CD4-positive, alpha-beta memory T cell (primary cell): Measurements from ENCODE around the gene ATXN1. TPM values are rescaled to one million over a fixed set of nuclear protein-coding genes. Genes with fewer than 3 reads are reported as not detected.
A peak's percentile ranks its signal among the peaks of the same experiment; 100 is the strongest.
"Not testable (repeated sequence)": the region's sequence is repeated elsewhere in the genome, so short reads cannot be mapped to it uniquely, and the experiment has no call there.

Source experiments
- CTCF ChIA-PET: fragments of 350-600 bp; sonication (Branson Sonifier 250); formaldehyde crosslinking; loops from one replicate; lab custom pipeline; 2021; ENCODE audit warnings: inconsistent platforms; ENCODE audit not compliant: partially characterized antibody; lab: Charles Lee
- POLR2A ChIA-PET: fragments of 350-600 bp; sonication (Branson Sonifier 250); formaldehyde crosslinking; loops from one replicate; lab custom pipeline; 2021; ENCODE audit not compliant: partially characterized antibody; lab: Charles Lee
- DNase-seq, 5 donors: peaks; one replicate each; pipeline versions ENCODE4 v3.0.0 to v3.0.0-alpha.2; 2020 to 2022; ENCODE audit warnings: mixed read lengths in 1 of 5
- H3K27ac ChIP-seq: one replicate; pipeline ENCODE4 v1.7.0; 2013; ENCODE audit warnings: low read depth, low read length
- H3K27me3 ChIP-seq: 2 replicates; pipeline ENCODE4 v1.7.0; 2013; ENCODE audit warnings: mild to moderate bottlenecking, low read length, moderate library complexity; ENCODE audit not compliant: insufficient read depth
- H3K36me3 ChIP-seq: 2 replicates; pipeline ENCODE4 v1.7.0; 2013; ENCODE audit warnings: mild to moderate bottlenecking, low read length, moderate library complexity; ENCODE audit not compliant: insufficient read depth
- H3K4me1 ChIP-seq: 2 replicates; pipeline ENCODE4 v1.7.0; 2013; ENCODE audit warnings: mild to moderate bottlenecking, low read length, moderate library complexity; ENCODE audit not compliant: insufficient read depth
- H3K4me3 ChIP-seq, 2 donors: one replicate each; pipeline ENCODE4 v1.7.0; 2013; ENCODE audit warnings: low read length in 2 of 2, mild to moderate bottlenecking in 1 of 2
- H3K9me3 ChIP-seq, 2 donors: one replicate each; pipeline ENCODE4 v1.7.0; 2013; ENCODE audit warnings: low read length in 2 of 2, control low read depth in 1 of 2; ENCODE audit not compliant: control insufficient read depth in 1 of 2
- H3K27ac Mint-ChIP-seq, 7 donors: one replicate each; pipeline ENCODE4 v1.8.0; 2020 to 2021; ENCODE audit warnings: mixed read lengths in 7 of 7, mild to moderate bottlenecking in 6 of 7, inconsistent platforms in 3 of 7, moderate library complexity in 3 of 7
- H3K27me3 Mint-ChIP-seq, 2 donors: one replicate each; pipeline ENCODE4 v1.8.0; 2020 to 2021; ENCODE audit warnings: mixed read lengths in 2 of 2
- H3K36me3 Mint-ChIP-seq, 2 donors: one replicate each; pipeline ENCODE4 v1.8.0; 2020 to 2021; ENCODE audit warnings: mixed read lengths in 2 of 2, inconsistent platforms in 1 of 2, mild to moderate bottlenecking in 1 of 2
- H3K4me1 Mint-ChIP-seq, 4 donors: one replicate each; pipeline ENCODE4 v1.8.0; 2020 to 2021; ENCODE audit warnings: mixed read lengths in 4 of 4, mild to moderate bottlenecking in 1 of 4
- H3K4me3 Mint-ChIP-seq, 8 donors: one replicate each; pipeline ENCODE4 v1.8.0; 2020 to 2021; ENCODE audit warnings: mixed read lengths in 8 of 8, mild to moderate bottlenecking in 7 of 8, moderate library complexity in 6 of 8, inconsistent platforms in 3 of 8
- H3K9me3 Mint-ChIP-seq, 8 donors: one replicate each; pipeline ENCODE4 v1.8.0; 2020 to 2021; ENCODE audit warnings: mixed read lengths in 8 of 8, mild to moderate bottlenecking in 5 of 8, inconsistent platforms in 3 of 8, moderate library complexity in 1 of 8
- intact Hi-C: fragments of 100-400 bp; cut with micrococcal nuclease; formaldehyde crosslinking; loops from one replicate; pipeline ENCODE4 v1.15.1; 2023
- polyA plus RNA-seq, 2 donors: library from polyadenylated mRNA; unstranded; fragments of 300-500 nt; fragmentation: Illumina TruSeq; gene quantifications; one replicate each; pipeline ENCODE4 v1.2.3, GENCODE V29; 2021
- total RNA-seq, 2 experiments: library from RNA; stranded (reverse); gene quantifications; one replicate each; pipeline ENCODE4 v1.2.3, GENCODE V29; 2021

Gene ATXN1
- total and polyA plus RNA-seq, 4 experiments from 2014 or later, result 10.5 to 97.4 (median 56.9) TPM

GRCh38 chr6:16712255-16712930 lies 48.9 kb downstream of the ATXN1 start:
- Mint-ChIP-seq H3K9me3 (peaks cover 0 to 2% (median 0%) of the 10 kb centered on the region in 8 donors), H3K27me3 (no peaks in the 10 kb centered on the region), H3K27ac (peak overlapping the region; percentile 74 to 95 (median 88)), H3K36me3 (peaks cover 2 to 4% of the 10 kb centered on the region in 2 donors), H3K4me1 (peaks cover 32 to 55% (median 44%) of the 10 kb centered on the region in 4 donors), H3K4me3 (peak overlapping the region; percentile 70 to 89 (median 80))
- ChIA-PET POLR2A (interaction anchor here (0.6 to 4.2 kb wide), 13 partner anchors 8 to 275 kb away, joined by 3 to 49 read pairs (median 6); partner anchors contain the start of gene ATXN1), CTCF (interaction anchor here (0.7 to 8.6 kb wide), 28 partner anchors 8 to 388 kb away, joined by 3 to 81 read pairs (median 4); partner anchors contain the start of gene ATXN1)
- Histone ChIP-seq H3K36me3 (no peaks in the 10 kb centered on the region), H3K27ac (peak overlapping the region; percentile 67), H3K9me3 (no peaks in the 10 kb centered on the region), H3K4me1 (peaks cover 41% of the 10 kb centered on the region), H3K27me3 (no peaks in the 10 kb centered on the region), H3K4me3 (peak overlapping the region; percentile 33 to 45)
- peak in 2 of 5 donors; percentile 34 to 66 for DNase-seq
- intact Hi-C loops, result loop anchor here (1.0 to 5.0 kb wide), 5 partner anchors 14 to 300 kb away; partner anchors contain the start of gene ATXN1

DNA sequence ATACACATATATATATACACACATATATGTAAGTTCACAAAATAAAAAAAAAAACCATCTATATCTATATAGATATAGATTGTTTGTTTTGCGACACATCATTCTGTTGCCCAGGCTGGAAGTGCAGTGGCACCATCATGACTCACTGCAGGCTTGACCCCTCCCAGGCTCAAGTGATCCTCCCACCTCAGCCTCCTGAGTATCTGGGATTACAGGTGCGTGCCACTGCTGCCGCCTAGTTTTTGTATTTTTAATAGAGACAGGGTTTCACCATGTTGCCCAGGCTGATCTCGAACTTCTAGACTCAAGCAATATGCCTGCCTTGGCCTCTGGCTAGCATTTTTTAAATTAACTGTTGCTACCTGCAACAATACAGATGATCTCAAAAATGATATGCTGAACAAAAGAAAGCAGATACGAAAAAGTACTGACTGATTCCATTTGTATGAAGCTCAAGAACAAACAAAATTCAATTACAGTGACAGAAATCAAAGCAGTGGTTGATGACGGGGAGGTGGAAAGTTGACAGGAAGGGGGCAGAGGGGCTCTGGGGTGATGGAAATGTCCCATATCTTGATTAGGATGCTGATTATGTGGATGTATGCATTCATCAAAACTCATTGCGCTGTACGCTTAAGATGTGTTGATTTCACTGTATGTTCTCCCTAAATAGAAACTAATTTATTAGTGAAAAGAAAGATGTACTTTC lies 49.6 kb downstream of the ATXN1 start:
- Mint-ChIP-seq H3K27me3 (no peaks in the 10 kb centered on the region), H3K9me3 (peaks cover 0 to 2% (median 0%) of the 10 kb centered on the region in 8 donors), H3K27ac (peak overlapping the region; percentile 74 to 95 (median 87)), H3K4me3 (peak overlapping the region; percentile 72 to 89 (median 81)), H3K36me3 (peaks cover 1 to 5% of the 10 kb centered on the region in 2 donors), H3K4me1 (peaks cover 37 to 60% (median 46%) of the 10 kb centered on the region in 4 donors)
- Histone ChIP-seq H3K4me3 (peak overlapping the region in 1 of 2 donors; percentile 25), H3K27ac (peak overlapping the region; percentile 67), H3K36me3 (no peaks in the 10 kb centered on the region), H3K9me3 (no peaks in the 10 kb centered on the region), H3K27me3 (no peaks in the 10 kb centered on the region), H3K4me1 (peaks cover 48% of the 10 kb centered on the region)
- peak; percentile 37 to 83 (median 66) for DNase-seq
- ChIA-PET POLR2A (interaction anchor here (0.8 to 4.2 kb wide), 9 partner anchors 8 to 274 kb away, joined by 3 to 49 read pairs (median 5); partner anchors contain the start of gene ATXN1), CTCF (interaction anchor here (0.7 to 8.6 kb wide), 13 partner anchors 10 to 380 kb away, joined by 3 to 81 read pairs (median 8); partner anchors contain the start of gene ATXN1)
- intact Hi-C loops, result loop anchor here (1.0 to 5.0 kb wide), 7 partner anchors 13 to 379 kb away; partner anchors contain the start of gene ATXN1

DNA sequence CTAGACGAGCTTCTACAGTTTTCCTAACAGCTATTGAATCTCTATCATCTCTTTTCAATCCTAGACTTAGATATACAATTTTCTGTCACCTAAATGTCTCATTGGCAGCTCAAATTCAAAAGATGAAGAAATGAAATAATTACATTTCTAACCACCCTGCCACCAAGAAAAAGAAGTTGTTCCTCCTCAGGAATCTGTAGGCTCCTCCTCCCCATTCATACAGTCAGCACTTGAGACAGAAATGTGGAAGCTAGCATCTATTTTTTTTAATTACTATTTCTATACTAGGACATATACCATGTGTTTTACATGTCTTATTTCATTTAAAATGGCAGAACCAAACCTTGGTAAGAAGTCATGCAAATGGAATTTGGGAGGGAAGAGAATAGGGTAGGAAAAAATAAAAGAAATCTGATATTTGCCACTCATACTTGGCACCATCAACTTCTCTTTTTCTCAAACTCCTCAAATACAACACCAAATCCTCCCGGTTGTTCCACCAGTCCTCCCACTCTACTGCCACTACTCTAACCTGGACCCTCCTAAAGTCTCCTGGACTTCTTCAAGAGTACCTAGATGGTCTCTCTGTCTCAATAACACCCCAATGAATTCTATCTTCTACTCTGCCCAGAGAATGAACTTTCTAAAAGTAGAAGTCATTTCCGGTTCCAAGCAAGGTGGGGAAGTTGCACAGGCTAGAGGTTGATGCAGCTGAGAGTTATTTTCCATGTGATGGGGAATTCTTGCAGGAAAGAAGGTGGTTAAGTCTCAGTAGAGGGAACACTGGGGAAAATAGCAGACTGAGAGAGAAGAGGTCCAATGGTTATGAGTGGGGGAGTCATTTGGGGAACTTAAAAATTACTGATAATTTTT lies 54.1 kb downstream of the ATXN1 start:
- Mint-ChIP-seq H3K9me3 (no peaks in the 10 kb centered on the region), H3K4me1 (peaks cover 42 to 81% (median 53%) of the 10 kb centered on the region in 4 donors), H3K27me3 (no peaks in the 10 kb centered on the region), H3K27ac (peak overlapping the region; percentile 62 to 90 (median 82)), H3K4me3 (peak overlapping the region in 4 of 8 donors; percentile 47 to 75 (median 62)), H3K36me3 (peaks cover 0 to 6% of the 10 kb centered on the region in 2 donors)
- peaks cover 58% of the 10 kb centered on the region for H3K4me1 ChIP-seq
- ChIA-PET POLR2A (interaction anchor here (1.0 to 1.3 kb wide), 3 partner anchors 38 to 192 kb away, joined by 3 to 7 read pairs (median 3); partner anchors contain the start of gene ATXN1), CTCF (interaction anchor here (1.1 to 4.7 kb wide), 3 partner anchors 17 to 195 kb away, joined by 3 to 23 read pairs (median 5); no protein-coding TSS in a partner anchor)
- no peak for DNase-seq
- no peak overlapping the region for H3K27ac ChIP-seq
- no peaks in the 10 kb centered on the region for H3K27me3 ChIP-seq
- intact Hi-C loops, result no loop called here
- H3K36me3 ChIP-seq, result no peaks in the 10 kb centered on the region
- H3K9me3 ChIP-seq, result no peaks in the 10 kb centered on the region
- no peak overlapping the region for H3K4me3 ChIP-seq

DNA sequence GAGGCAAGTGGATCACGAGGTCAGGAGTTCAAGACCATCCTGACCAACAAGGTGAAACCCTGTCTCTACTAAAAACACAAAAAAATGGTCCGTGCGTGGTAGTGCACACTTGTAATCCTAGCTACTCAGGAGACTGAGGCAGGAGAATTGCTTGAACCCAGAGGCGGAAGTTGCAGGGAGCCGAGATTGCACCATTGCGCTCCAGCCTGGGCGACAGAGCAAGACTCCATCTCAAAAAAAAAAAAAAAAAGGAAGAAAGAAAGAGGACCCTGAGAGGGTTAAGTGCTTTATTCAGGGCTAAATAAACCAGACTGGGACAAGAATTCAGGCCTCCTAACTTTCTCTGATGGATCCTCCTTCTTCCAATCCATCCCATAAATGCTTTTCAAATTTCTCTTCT lies 54.8 kb downstream of the ATXN1 start:
- CTCF ChIA-PET, result interaction anchor here (1.1 to 4.7 kb wide), 2 partner anchors 17 to 194 kb away, joined by 3 to 23 read pairs; no protein-coding TSS in a partner anchor

GRCh38 chr6:16706029-16706428 lies 55.2 kb downstream of the ATXN1 start:
- Histone ChIP-seq H3K36me3 (no peaks in the 10 kb centered on the region), H3K4me1 (peaks cover 55% of the 10 kb centered on the region), H3K4me3 (no peak overlapping the region), H3K9me3 (no peaks in the 10 kb centered on the region), H3K27me3 (no peaks in the 10 kb centered on the region), H3K27ac (no peak overlapping the region)
- H3K36me3 Mint-ChIP-seq, result peaks cover 3 to 6% of the 10 kb centered on the region in 2 donors
- no peaks in the 10 kb centered on the region for H3K9me3 Mint-ChIP-seq
- intact Hi-C loops, result no loop called here
- ChIA-PET POLR2A (no interaction called here), CTCF (no interaction called here)
- H3K4me1 Mint-ChIP-seq, result peaks cover 43 to 79% (median 52%) of the 10 kb centered on the region in 4 donors
- peak overlapping the region in 7 of 8 donors; percentile 21 to 91 (median 55) for H3K4me3 Mint-ChIP-seq
- no peaks in the 10 kb centered on the region for H3K27me3 Mint-ChIP-seq
- no peak for DNase-seq
- peak overlapping the region; percentile 30 to 90 (median 78) for H3K27ac Mint-ChIP-seq

More for the DNA sequence above, 54.8 kb downstream of the ATXN1 start:
- H3K27ac ChIP-seq, H3K27me3 ChIP-seq, DNase-seq, H3K9me3 ChIP-seq, intact Hi-C loops, H3K9me3 Mint-ChIP-seq, H3K4me3 ChIP-seq, H3K36me3 ChIP-seq, H3K36me3 Mint-ChIP-seq, H3K27me3 Mint-ChIP-seq: not testable (repeated sequence)
- peak overlapping the region in 2 of 8 donors; percentile 3 to 7 for H3K4me3 Mint-ChIP-seq
- H3K4me1 Mint-ChIP-seq, result peaks cover 40 to 78% (median 50%) of the 10 kb centered on the region in 4 donors
- H3K27ac Mint-ChIP-seq, result peak overlapping the region in 5 of 7 donors; percentile 16 to 82 (median 48)
- H3K4me1 ChIP-seq, result peaks cover 55% of the 10 kb centered on the region
- POLR2A ChIA-PET, result interaction anchor here (1.0 to 1.3 kb wide), 2 partner anchors 55 to 191 kb away, joined by 3 to 7 read pairs; partner anchors contain the start of gene ATXN1
